Stomach smooth muscle (tissue), 2 donors: ENCODE results near the gene PLXNA1.

Experiments
- H3K27ac ChIP-seq: one replicate; pipeline ENCODE4 v1.7.0; 2013; ENCODE audit warnings: mild to moderate bottlenecking, low read length, inconsistent platforms
- H3K27me3 ChIP-seq, 2 donors: one replicate each; pipeline ENCODE4 v1.7.0; 2013; ENCODE audit warnings: low read length in 2 of 2; ENCODE audit not compliant: insufficient read depth in 2 of 2, control insufficient read depth in 1 of 2
- H3K36me3 ChIP-seq, 2 donors: one replicate each; pipeline ENCODE4 v1.7.0; 2013; ENCODE audit warnings: low read length in 2 of 2; ENCODE audit not compliant: control insufficient read depth in 2 of 2, insufficient read depth in 2 of 2
- H3K4me1 ChIP-seq: one replicate; pipeline ENCODE4 v1.7.0; 2013; ENCODE audit warnings: low read length; ENCODE audit not compliant: control insufficient read depth, insufficient read depth
- H3K4me3 ChIP-seq, 2 donors: one replicate each; pipeline ENCODE4 v1.7.0; 2013; ENCODE audit warnings: low read length in 2 of 2
- H3K9ac ChIP-seq, 2 donors: one replicate each; pipeline ENCODE4 v1.7.0; 2013; ENCODE audit warnings: low read length in 2 of 2, mild to moderate bottlenecking in 1 of 2
- H3K9me3 ChIP-seq, 2 donors: one replicate each; pipeline ENCODE4 v1.7.0; 2013; ENCODE audit warnings: low read length in 2 of 2; ENCODE audit not compliant: control insufficient read depth in 2 of 2
- donor health status: healthy.
- donor health status: Pancreatic carcinoma.

PLXNA1 gene

DNA sequence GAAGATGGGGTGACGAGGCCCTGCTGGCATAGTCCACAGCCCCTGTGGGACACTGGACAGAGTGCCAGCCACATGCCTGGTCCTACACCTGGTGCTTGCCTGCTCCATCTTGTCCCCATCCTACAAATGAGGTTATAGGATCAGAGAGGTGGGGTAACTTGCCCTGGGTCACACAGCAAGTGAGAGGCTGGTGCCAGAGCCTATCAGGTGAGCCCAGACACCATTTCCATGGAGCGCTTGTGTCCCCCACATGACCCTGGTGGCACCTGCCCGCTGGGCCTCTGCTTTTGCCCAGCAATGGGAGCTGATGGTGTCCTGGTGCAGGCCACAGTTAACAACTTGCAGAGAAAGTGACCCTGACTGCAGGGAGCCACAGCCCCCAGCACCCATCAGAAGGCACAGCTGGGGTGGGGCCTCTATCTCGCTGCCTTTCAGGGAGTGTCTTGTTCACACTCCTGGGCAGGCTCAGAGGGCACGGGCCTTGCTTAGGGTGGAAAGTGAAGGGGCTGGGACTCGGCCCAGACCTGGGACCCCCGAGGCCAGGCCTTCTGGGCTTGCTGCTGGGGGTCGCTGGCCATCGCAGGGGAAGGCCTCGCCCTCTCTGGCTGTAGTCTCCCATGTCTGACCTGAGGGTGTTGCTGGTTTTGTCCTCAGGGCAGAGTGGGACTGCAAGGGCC lies 7.2 kb downstream of the PLXNA1 start:
- H3K27ac ChIP-seq: no peak overlapping the region
- peaks cover 24% of the 10 kb centered on the region for H3K4me1 ChIP-seq
- no peaks in the 10 kb centered on the region for H3K9me3 ChIP-seq
- H3K9ac ChIP-seq: no peak overlapping the region
- no peaks in the 10 kb centered on the region for H3K27me3 ChIP-seq
- peaks cover 5 to 11% of the 10 kb centered on the region in 2 donors for H3K36me3 ChIP-seq
- no peak overlapping the region for H3K4me3 ChIP-seq

GRCh38 chr3:126990890-126991289 lies 8.0 kb downstream of the PLXNA1 start:
- H3K9me3 ChIP-seq: no peaks in the 10 kb centered on the region
- no peak overlapping the region for H3K4me3 ChIP-seq
- H3K27me3 ChIP-seq: no peaks in the 10 kb centered on the region
- no peak overlapping the region for H3K27ac ChIP-seq
- peaks cover 25% of the 10 kb centered on the region for H3K4me1 ChIP-seq
- peaks cover 5 to 11% of the 10 kb centered on the region in 2 donors for H3K36me3 ChIP-seq
- H3K9ac ChIP-seq: no peak overlapping the region

DNA sequence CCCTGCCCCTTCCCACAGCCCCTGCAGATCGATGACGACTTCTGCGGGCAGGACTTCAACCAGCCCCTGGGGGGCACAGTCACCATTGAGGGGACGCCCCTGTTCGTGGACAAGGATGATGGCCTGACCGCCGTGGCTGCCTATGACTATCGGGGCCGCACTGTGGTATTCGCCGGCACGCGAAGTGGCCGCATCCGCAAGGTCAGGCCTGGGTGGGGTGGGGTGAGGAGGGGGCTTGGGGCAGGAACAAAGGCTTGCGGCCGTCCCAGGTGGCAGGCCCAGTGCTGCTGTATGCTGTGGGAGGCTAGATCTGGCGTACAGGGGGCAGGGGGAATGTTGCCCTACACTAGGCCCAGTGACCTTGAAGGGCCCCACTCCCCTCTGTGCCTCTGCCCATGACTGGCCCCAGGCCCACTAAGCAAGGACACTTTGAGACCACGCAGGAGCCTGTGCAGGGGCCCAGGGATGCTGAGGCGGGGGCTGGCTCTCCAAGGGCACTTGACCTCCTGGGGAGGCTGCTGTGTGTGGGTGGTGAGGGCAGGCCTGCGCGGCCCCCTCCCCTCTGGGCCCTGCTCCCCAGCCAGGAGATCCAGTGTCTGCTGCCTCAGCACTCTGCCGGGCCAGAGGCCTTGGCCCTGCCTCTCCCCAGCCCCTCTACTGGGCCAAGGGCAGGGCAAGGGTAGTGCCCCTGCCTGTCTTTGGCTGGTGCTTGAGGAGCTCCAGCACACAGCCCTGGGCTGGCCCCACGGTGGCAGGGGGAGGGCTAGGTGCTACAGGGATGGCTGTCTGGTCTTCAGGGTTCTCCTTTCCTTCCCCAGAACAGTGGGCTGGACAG lies 8.7 kb downstream of the PLXNA1 start:
- no peaks in the 10 kb centered on the region for H3K27me3 ChIP-seq
- no peak overlapping the region for H3K4me3 ChIP-seq
- H3K4me1 ChIP-seq: peaks cover 25% of the 10 kb centered on the region
- H3K36me3 ChIP-seq: peaks cover 5 to 13% of the 10 kb centered on the region in 2 donors
- no peak overlapping the region for H3K9ac ChIP-seq
- no peaks in the 10 kb centered on the region for H3K9me3 ChIP-seq
- no peak overlapping the region for H3K27ac ChIP-seq

DNA sequence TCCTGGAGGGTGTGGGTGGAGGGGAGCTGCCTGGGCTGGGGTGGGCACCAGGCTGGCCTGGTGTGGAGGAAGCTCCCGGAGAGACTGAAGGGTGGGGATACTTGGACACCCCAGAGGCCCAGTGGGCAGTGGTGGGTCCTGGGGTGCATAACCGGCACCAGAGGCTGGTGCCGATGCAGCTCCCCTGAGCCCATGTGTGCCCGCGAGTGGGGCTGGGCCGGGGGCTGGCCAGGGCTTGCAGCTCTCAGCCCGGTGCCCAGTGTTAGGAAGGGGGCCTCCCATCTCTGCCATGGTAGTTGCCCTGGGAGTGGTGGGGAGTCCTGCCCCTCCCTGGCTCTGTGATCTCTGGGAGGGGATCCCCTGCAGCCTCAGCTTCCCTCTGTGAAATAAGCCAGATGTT lies 9.3 kb downstream of the PLXNA1 start:
- no peak overlapping the region for H3K9ac ChIP-seq
- H3K4me3 ChIP-seq: no peak overlapping the region
- H3K27me3 ChIP-seq: no peaks in the 10 kb centered on the region
- no peak overlapping the region for H3K27ac ChIP-seq
- H3K4me1 ChIP-seq: peaks cover 25% of the 10 kb centered on the region
- peaks cover 5 to 13% of the 10 kb centered on the region in 2 donors for H3K36me3 ChIP-seq
- H3K9me3 ChIP-seq: no peaks in the 10 kb centered on the region

GRCh38 chr3:126992776-126993175 lies 9.9 kb downstream of the PLXNA1 start:
- peaks cover 5 to 13% of the 10 kb centered on the region in 2 donors for H3K36me3 ChIP-seq
- no peak overlapping the region for H3K4me3 ChIP-seq
- no peaks in the 10 kb centered on the region for H3K27me3 ChIP-seq
- no peaks in the 10 kb centered on the region for H3K9me3 ChIP-seq
- H3K27ac ChIP-seq: no peak overlapping the region
- peaks cover 25% of the 10 kb centered on the region for H3K4me1 ChIP-seq
- no peak overlapping the region for H3K9ac ChIP-seq

DNA sequence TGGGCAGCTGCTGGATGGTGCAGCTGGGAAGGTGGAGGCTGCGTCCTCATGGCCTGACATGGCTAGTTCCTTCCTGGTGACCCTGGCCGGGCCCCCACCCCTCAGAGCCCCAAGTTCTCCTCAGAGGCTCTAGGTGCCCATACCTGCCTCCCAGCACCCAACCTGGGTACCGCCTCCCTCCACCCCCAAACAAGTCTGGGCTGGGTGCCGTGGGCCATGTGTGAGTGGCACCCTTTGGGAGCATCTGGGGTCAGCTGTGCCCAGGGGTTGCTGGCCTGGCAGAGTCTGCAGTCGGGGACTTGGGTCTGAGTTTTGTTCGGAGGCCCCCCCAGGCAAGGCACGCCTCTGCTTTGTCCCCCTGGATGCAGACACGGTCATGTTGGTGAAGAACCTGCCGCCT lies 10.5 kb downstream of the PLXNA1 start:
- H3K9ac ChIP-seq: no peak overlapping the region
- no peak overlapping the region for H3K4me3 ChIP-seq
- no peaks in the 10 kb centered on the region for H3K27me3 ChIP-seq
- no peak overlapping the region for H3K27ac ChIP-seq
- H3K9me3 ChIP-seq: no peaks in the 10 kb centered on the region
- peaks cover 5 to 13% of the 10 kb centered on the region in 2 donors for H3K36me3 ChIP-seq
- H3K4me1 ChIP-seq: peaks cover 25% of the 10 kb centered on the region

GRCh38 chr3:126994661-126995245 lies 11.8 kb downstream of the PLXNA1 start:
- Histone ChIP-seq H3K27me3 (no peaks in the 10 kb centered on the region), H3K4me1 (peaks cover 25% of the 10 kb centered on the region), H3K27ac (no peak overlapping the region), H3K4me3 (no peak overlapping the region), H3K36me3 (peaks cover 5 to 7% of the 10 kb centered on the region in 2 donors), H3K9me3 (no peaks in the 10 kb centered on the region), H3K9ac (no peak overlapping the region)

DNA sequence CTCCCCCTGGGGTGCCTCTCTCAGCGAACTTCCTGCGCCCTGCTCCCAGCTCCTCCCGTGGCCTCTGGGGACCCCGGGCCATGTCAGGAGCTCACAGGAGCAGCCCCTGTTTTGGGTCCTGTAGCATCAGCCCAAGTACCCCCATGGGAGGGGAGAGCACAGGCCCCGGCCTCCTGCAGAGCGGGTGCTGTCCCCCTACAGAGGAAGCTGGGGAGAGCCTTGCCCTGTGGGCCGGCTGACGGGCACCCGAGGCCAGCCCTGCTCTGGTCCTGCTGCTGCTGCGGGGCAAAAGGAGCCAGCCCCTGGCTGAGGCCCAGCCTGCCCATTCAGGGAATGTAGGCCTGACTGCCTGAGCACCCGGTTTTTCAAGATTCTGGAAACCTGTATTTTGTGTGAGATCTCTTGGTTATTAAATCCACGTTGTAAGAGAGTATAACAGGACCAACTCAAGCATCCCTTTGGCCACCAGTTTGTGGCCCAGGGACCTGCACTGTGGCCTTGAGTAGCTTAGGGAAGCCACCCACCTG lies 12.4 kb downstream of the PLXNA1 start:
- Histone ChIP-seq H3K27me3 (no peaks in the 10 kb centered on the region), H3K36me3 (peaks cover 0 to 2% of the 10 kb centered on the region in 2 donors), H3K9ac (no peak overlapping the region), H3K4me3 (no peak overlapping the region), H3K4me1 (peaks cover 23% of the 10 kb centered on the region), H3K9me3 (no peaks in the 10 kb centered on the region), H3K27ac (no peak overlapping the region)

DNA sequence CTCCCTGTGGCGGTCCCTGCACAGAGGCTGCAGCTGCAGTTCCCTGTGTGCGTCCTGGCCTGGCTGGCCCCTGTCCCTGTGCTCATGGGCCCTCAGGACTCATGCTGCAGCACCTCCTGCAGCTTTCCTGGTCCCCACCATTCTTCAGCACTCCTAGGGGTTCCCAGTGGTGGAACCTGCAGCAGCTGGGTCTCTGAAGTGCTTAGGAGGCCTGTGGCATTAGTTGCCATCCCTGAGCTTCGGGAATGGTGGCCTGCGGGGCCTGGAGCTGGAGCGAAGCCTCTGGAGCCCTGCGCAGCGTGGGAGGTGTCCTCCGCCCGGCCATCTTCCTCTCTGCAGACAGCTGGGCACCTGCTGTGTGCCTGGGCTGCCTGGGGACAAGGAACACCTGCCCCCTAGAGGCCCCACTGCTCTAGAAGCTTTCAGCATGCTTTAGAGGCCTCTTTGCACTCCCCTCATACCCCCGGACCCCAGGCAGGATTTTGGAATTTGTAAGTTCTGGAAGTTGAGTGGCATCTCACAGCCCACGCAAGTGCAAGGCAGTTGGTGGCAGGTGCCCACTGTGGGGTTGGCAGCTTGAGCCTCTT lies 13.1 kb downstream of the PLXNA1 start:
- Histone ChIP-seq H3K4me1 (peaks cover 26% of the 10 kb centered on the region), H3K36me3 (peaks cover 0 to 3% of the 10 kb centered on the region in 2 donors), H3K9ac (no peak overlapping the region), H3K27me3 (no peaks in the 10 kb centered on the region), H3K9me3 (no peaks in the 10 kb centered on the region), H3K27ac (no peak overlapping the region), H3K4me3 (no peak overlapping the region)

DNA sequence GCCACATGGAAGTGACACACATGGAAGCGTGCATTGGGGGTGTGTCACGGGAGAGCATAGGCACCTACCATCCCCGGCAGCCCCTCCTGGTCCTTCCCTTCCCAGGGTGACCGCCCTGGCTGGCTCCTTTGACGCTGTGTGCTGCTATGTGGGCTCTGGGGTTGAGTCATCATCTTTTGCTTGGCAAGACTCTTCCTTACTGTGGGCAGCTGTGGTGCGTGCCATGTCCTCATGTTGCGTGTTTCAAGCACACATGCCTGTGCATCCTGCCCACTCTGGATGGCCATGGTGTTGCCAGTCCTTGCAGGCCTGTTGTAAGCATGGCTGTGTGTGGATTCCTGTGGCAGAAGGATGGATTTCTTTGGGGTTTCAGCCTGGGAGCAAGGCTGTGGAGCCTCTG lies 14.0 kb downstream of the PLXNA1 start:
- Histone ChIP-seq H3K36me3 (peaks cover 0 to 3% of the 10 kb centered on the region in 2 donors), H3K4me1 (peaks cover 33% of the 10 kb centered on the region), H3K27ac (no peak overlapping the region), H3K27me3 (no peaks in the 10 kb centered on the region), H3K9ac (no peak overlapping the region), H3K4me3 (no peak overlapping the region), H3K9me3 (no peaks in the 10 kb centered on the region)
